ENCODE data around the gene TOLLIP.

DNA sequence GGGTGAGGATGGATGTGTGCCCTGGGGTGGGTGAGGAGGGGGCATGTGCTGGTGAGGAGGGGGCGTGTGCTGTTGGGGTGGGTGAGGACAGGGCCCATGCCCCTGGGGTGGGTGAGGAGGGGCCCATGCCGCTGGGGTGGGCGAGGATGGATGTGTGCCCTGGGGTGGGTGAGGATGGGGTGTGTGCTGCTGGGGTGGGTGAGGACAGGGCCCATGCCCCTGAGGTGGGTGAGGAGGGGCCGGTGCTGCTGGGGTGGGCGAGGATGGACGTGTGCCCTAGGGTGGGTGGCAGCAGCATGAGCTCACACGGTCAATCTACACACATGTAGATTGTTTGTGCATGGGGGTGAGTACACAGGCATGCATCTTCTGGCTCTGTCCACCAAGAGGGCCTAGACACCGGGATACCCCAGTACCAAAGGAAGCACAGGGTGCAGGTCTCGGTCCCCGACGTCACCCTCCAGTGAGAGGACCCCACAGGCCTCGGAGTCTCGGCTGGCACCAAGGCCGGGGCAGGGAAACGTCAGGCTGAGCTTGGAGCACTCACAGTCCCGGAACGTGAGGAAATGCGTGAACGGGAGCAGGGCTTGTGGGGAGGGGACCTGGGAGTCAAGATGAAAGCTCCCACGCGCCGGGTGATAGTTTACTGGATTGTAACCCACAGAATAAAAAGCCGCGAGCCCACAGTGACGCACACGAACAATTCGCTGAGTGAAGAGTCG is 37.4 kb upstream of the TOLLIP start:
- TF ChIP-seq POLR2A (IDR thresholded peaks at IDR 0.05; ENCODE audit: low read length) (no peak), FOSB (CRISPR knock-in tag; IDR thresholded peaks at IDR 0.05) (no peak), CHD2 (IDR thresholded peaks at IDR 0.05; ENCODE audit: low read length, partially characterized antibody) (no peak), NFE2L2 (conservative IDR thresholded peaks at IDR 0.05; ENCODE audit: low read length) (no peak), TP53 (CRISPR knock-in tag; IDR thresholded peaks at IDR 0.05) (no peak)
- TF ChIP-seq, protein P1, sequence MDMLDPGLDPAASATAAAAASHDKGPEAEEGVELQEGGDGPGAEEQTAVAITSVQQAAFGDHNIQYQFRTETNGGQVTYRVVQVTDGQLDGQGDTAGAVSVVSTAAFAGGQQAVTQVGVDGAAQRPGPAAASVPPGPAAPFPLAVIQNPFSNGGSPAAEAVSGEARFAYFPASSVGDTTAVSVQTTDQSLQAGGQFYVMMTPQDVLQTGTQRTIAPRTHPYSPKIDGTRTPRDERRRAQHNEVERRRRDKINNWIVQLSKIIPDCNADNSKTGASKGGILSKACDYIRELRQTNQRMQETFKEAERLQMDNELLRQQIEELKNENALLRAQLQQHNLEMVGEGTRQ (IDR thresholded peaks at IDR 0.05): no peak
- TF ChIP-seq, protein P2, sequence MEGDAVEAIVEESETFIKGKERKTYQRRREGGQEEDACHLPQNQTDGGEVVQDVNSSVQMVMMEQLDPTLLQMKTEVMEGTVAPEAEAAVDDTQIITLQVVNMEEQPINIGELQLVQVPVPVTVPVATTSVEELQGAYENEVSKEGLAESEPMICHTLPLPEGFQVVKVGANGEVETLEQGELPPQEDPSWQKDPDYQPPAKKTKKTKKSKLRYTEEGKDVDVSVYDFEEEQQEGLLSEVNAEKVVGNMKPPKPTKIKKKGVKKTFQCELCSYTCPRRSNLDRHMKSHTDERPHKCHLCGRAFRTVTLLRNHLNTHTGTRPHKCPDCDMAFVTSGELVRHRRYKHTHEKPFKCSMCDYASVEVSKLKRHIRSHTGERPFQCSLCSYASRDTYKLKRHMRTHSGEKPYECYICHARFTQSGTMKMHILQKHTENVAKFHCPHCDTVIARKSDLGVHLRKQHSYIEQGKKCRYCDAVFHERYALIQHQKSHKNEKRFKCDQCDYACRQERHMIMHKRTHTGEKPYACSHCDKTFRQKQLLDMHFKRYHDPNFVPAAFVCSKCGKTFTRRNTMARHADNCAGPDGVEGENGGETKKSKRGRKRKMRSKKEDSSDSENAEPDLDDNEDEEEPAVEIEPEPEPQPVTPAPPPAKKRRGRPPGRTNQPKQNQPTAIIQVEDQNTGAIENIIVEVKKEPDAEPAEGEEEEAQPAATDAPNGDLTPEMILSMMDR (IDR thresholded peaks at IDR 0.05): no peak
- TF ChIP-seq, protein P3, sequence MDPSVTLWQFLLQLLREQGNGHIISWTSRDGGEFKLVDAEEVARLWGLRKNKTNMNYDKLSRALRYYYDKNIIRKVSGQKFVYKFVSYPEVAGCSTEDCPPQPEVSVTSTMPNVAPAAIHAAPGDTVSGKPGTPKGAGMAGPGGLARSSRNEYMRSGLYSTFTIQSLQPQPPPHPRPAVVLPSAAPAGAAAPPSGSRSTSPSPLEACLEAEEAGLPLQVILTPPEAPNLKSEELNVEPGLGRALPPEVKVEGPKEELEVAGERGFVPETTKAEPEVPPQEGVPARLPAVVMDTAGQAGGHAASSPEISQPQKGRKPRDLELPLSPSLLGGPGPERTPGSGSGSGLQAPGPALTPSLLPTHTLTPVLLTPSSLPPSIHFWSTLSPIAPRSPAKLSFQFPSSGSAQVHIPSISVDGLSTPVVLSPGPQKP (IDR thresholded peaks at IDR 0.05; ENCODE audit: low read depth, low read length): no peak

All from A549 (cell line).